Glutamatergic neuron (in vitro differentiated cells): Measurements from ENCODE around the gene CLDN11. TPM values are rescaled to one million over a fixed set of nuclear protein-coding genes. Genes with fewer than 3 reads are reported as not detected.

Experiments
- DNase-seq: peaks from one replicate; pipeline ENCODE4 v3.0.0; 2022
- H3K27ac Mint-ChIP-seq: one replicate; pipeline ENCODE4 v1.8.0; 2020; ENCODE audit warnings: mild to moderate bottlenecking, mixed read lengths, inconsistent platforms; ENCODE audit not compliant: unreplicated experiment
- H3K27me3 Mint-ChIP-seq: one replicate; pipeline ENCODE4 v1.8.0; 2020; ENCODE audit warnings: mild to moderate bottlenecking, moderate library complexity, mixed read lengths, inconsistent platforms; ENCODE audit not compliant: unreplicated experiment
- H3K36me3 Mint-ChIP-seq: one replicate; pipeline ENCODE4 v1.8.0; 2020; ENCODE audit warnings: mild to moderate bottlenecking, mixed read lengths, inconsistent platforms; ENCODE audit not compliant: unreplicated experiment
- H3K4me1 Mint-ChIP-seq: one replicate; pipeline ENCODE4 v1.8.0; 2020; ENCODE audit warnings: mild to moderate bottlenecking, low read depth, mixed read lengths, inconsistent platforms; ENCODE audit not compliant: unreplicated experiment
- H3K4me3 Mint-ChIP-seq: one replicate; pipeline ENCODE4 v1.8.0; 2020; ENCODE audit warnings: mild to moderate bottlenecking, mixed read lengths, inconsistent platforms; ENCODE audit not compliant: unreplicated experiment
- H3K9me3 Mint-ChIP-seq: one replicate; pipeline ENCODE4 v1.8.0; 2020; ENCODE audit warnings: mild to moderate bottlenecking, moderate library complexity, mixed read lengths, inconsistent platforms; ENCODE audit not compliant: unreplicated experiment
- total RNA-seq: library from RNA; stranded (reverse); fragmentation: NEBNext Ultra II Directional; extraction: Animal tissue kit (Norgen Biotek cat#: 25700); gene quantifications from one replicate; pipeline ENCODE4 v1.2.1, GENCODE V29; 2021; ENCODE audit not compliant: unreplicated experiment
- TF ChIP-seq, protein P1 (sequence below): fragments of 200-600 bp; sonication (generic); IDR thresholded peaks from one replicate; pipeline ENCODE4 v1.5.0; 2021; ENCODE audit not compliant: partially characterized antibody, unreplicated experiment

Gene CLDN11
- total RNA-seq, 1 donor from 2014 or later, result 0.44 TPM

DNA sequence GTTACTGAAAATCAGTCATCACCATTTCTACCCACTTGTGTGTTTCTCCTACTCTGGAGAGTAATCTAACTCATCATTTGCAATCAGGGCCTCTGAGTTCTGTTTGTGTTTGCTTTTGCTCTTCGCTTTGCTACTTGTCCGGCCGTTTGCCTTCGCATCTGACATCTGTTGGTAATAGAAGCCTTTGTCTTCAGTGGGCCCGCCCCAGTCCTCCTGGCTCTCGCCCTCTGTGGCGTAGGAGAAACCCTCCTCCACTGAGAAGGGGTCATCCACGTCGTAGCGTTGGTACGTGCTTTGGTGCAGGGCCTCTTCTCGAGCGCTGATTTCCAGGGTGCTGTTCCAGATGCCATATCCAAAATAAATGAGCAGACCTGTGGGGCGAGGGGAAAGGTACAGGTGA lies 48.3 kb downstream of the CLDN11 start:
- Mint-ChIP-seq H3K9me3 (no peaks in the 10 kb centered on the region), H3K36me3 (no peaks in the 10 kb centered on the region), H3K4me1 (peaks cover 28% of the 10 kb centered on the region), H3K27me3 (peaks cover 2% of the 10 kb centered on the region), H3K4me3 (no peak overlapping the region), H3K27ac (peak overlapping the region; percentile 15)
- TF ChIP-seq, protein P1, sequence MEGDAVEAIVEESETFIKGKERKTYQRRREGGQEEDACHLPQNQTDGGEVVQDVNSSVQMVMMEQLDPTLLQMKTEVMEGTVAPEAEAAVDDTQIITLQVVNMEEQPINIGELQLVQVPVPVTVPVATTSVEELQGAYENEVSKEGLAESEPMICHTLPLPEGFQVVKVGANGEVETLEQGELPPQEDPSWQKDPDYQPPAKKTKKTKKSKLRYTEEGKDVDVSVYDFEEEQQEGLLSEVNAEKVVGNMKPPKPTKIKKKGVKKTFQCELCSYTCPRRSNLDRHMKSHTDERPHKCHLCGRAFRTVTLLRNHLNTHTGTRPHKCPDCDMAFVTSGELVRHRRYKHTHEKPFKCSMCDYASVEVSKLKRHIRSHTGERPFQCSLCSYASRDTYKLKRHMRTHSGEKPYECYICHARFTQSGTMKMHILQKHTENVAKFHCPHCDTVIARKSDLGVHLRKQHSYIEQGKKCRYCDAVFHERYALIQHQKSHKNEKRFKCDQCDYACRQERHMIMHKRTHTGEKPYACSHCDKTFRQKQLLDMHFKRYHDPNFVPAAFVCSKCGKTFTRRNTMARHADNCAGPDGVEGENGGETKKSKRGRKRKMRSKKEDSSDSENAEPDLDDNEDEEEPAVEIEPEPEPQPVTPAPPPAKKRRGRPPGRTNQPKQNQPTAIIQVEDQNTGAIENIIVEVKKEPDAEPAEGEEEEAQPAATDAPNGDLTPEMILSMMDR, result no peak
- no peak for DNase-seq

DNA sequence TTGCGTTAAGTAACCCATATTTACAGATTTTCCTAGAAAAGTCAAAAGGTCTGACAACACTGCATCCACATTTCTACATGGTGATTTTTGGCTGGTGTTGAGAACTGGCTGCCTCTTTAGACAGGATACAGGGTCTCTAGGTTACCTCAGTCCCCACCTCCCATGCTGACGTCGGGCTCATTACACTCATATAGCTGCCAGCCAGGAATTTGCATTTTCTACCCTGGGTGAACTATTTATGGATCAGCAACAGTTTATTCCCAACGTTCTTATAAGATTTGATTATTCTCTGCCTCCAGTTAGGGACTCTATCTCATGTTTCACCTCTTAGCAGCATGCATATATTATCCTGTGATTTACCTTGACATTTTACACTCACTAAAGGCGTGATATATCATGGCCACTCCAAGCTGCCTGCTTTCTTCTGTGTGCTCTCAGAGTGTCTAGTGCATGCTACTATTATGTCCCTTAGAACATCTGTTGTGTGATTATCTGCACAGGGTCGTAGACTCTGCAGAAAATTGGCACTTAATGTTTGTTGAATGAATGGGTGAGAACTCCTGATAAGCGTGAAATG lies 49.0 kb downstream of the CLDN11 start:
- H3K4me1 Mint-ChIP-seq, result peaks cover 28% of the 10 kb centered on the region
- H3K36me3 Mint-ChIP-seq, result no peaks in the 10 kb centered on the region
- peaks cover 2% of the 10 kb centered on the region for H3K27me3 Mint-ChIP-seq
- H3K27ac Mint-ChIP-seq, result no peak overlapping the region
- TF ChIP-seq, protein P1, result no peak
- DNase-seq, result no peak
- no peaks in the 10 kb centered on the region for H3K9me3 Mint-ChIP-seq
- H3K4me3 Mint-ChIP-seq, result no peak overlapping the region

DNA sequence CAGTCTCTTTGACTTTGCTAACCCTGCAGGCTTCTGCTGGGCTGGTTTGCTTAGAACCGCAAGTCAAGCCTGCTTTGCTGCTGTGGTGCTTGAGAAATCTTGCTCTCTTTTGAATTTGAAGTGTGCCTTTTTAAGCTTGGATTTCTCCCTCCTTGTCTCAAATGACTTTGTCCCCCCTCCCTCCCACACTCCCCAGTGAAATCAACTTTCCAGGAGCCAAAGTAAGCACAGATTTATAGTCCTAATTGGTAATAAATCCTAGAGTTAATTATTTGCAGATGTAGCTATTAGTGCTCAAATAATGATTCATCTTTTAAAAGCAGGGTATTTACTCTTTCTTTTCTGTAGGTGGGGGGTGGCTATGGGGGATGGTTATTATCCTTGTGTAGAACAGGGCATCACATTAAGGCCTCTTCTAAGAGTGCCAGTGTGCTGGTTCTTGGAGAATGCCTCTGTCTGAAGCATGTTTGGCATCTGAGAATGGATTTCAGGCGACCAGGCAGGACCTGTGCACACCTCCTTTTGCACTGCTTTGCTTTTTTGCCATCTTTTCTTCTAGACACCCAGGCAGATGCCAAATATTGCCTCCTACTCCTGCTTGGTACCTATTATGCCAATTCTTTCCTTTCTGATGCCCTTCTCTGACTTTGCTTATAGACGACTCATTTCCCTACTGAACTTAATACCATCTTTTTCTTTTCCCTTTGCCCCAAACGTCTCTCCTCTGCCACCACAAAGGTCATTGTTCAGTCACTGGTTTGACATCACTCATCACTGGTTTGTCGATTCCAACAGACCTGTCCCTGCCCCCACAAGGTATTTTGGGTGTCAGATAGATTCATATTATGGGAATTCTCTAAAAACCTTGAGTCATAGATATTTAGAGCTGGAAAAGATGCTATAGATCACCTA lies 50.7 kb downstream of the CLDN11 start:
- H3K4me3 Mint-ChIP-seq, result no peak overlapping the region

DNA sequence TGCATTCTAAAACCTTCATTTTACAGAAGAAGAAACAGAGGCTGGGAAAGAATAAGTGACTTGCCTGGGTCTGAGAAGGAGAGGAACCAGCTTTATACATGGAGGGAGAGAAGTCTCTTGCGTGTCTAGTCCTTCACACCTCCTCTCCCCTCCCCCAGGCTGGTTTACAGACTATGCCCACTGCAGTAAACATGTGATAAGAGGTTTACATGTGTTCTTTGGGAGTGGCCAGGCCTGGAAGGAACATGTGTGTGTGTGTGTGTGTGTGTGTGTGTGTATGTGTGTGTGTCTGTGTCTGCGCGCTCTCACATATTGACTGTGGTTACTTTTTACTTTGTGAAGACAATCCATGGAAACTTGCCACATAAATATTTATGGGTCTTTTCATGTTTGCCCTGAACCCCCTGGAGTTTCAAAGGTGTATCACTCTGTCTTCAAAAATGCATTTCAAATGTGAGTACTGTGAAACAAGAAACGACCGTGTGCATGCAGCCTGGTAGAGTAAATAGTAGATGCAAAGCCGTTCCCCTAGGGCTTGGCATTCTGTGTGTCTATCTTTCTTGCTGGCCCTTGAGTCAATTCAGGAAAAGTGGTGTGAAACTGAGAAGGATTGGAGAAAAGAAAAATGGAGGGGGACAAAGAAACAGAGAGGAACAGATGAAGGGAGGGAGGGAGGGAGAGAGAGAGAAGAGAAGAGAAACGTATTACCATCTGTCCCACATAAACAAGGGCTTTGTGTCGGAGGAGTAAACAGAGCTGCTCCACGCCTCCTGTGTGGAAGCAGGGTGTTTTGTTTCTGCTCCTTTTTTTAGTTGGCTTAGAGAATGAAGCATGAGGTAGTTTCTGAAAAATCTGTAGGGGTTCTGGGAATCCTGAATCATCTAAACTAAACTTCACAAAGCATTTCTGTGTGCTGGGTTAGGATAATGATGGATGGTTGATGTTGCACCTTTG lies 51.7 kb downstream of the CLDN11 start:
- TF ChIP-seq, protein P1, result no peak
- no peak overlapping the region for H3K4me3 Mint-ChIP-seq
- no peaks in the 10 kb centered on the region for H3K9me3 Mint-ChIP-seq
- H3K27ac Mint-ChIP-seq, result peak overlapping the region; percentile 81
- DNase-seq, result no peak
- no peaks in the 10 kb centered on the region for H3K36me3 Mint-ChIP-seq
- peaks cover 28% of the 10 kb centered on the region for H3K4me1 Mint-ChIP-seq
- H3K27me3 Mint-ChIP-seq, result peaks cover 2% of the 10 kb centered on the region

More for the DNA sequence above, 50.7 kb downstream of the CLDN11 start:
- Mint-ChIP-seq H3K27me3 (peaks cover 2% of the 10 kb centered on the region), H3K36me3 (no peaks in the 10 kb centered on the region), H3K4me1 (peaks cover 28% of the 10 kb centered on the region), H3K27ac (no peak overlapping the region), H3K9me3 (no peaks in the 10 kb centered on the region)
- TF ChIP-seq, protein P1, result no peak
- DNase-seq, result no peak
